Body of pancreas (tissue), 4 donors: ENCODE measurements around the gene RHOT2. TPM values are rescaled to one million over a fixed set of nuclear protein-coding genes. Genes with fewer than 3 reads are reported as not detected.

Experiments used
- ATAC-seq: fragments of 150-250 bp; one replicate; pipeline ENCODE4 v1.9.1; 2016
- DNase-seq, 4 donors: peaks; one replicate each; pipeline ENCODE4 v3.0.0-alpha.2; 2019
- H3K27ac ChIP-seq, 4 donors: fragments of 200-600 bp; sonication (generic); 1 replicate in 3 of 4; 2 replicates in 1 of 4; pipeline versions ENCODE4 v1.5.1 to v1.6.1; 2016 to 2019; ENCODE audit warnings: mild to moderate bottlenecking in 1 of 4, mixed read lengths in 1 of 4, moderate library complexity in 1 of 4
- H3K27me3 ChIP-seq, 2 donors: fragments of 200-600 bp; sonication (generic); one replicate each; pipeline ENCODE4 v1.6.0; 2016; ENCODE audit warnings: mild to moderate bottlenecking in 1 of 2
- H3K36me3 ChIP-seq, 2 donors: fragments of 200-600 bp; sonication (generic); replicated peaks in 1 of 2; 2 replicates each; pipeline ENCODE4 v1.5.1; 2016; ENCODE audit warnings: low read depth in 2 of 2; ENCODE audit not compliant: insufficient read depth in 1 of 2
- H3K4me1 ChIP-seq: fragments of 200-600 bp; sonication (generic); one replicate; pipeline ENCODE4 v1.6.0; 2016
- H3K4me3 ChIP-seq, 2 donors: fragments of 200-600 bp; sonication (generic); 1 replicate in 1 of 2; 2 replicates in 1 of 2; pipeline ENCODE4 v1.5.1; 2016 to 2019
- H3K9me3 ChIP-seq, 3 donors: fragments of 200-600 bp; sonication (generic); 1 replicate in 2 of 3; 2 replicates in 1 of 3; pipeline ENCODE4 v1.5.1; 2016
- CTCF ChIP-seq, 7 experiments: fragments of 450-650 bp in 4 of 7; fragments of 200-600 bp in 3 of 7; sonication (generic) in 3 of 7; IDR thresholded peaks; one replicate each; pipeline ENCODE4 v1.5.1; 2016 to 2019; ENCODE audit warnings: antibody characterized with exemption in 7 of 7
- POLR2A ChIP-seq, 3 donors: fragments of 450-650 bp; IDR thresholded peaks; one replicate each; pipeline ENCODE4 v1.6.1; 2016; ENCODE audit warnings: antibody characterized with exemption in 3 of 3, mild to moderate bottlenecking in 2 of 3
- WGBS, 2 donors: methylation state at CpG; one replicate each; pipeline ENCODE4 v1.1.5; 2017; 5-methylcytosine and 5-hydroxymethylcytosine counted together
- intact Hi-C: fragments of 100-400 bp; cut with DNase I; formaldehyde crosslinking; loops from one replicate; pipeline ENCODE4 v1.15.1; 2023
- total RNA-seq, 2 donors: library from RNA; depleted of rRNA; stranded (reverse); fragments of >200 nt; gene quantifications; one replicate each; pipeline ENCODE4 v1.1.0, GENCODE V29; 2016

Gene RHOT2
- total RNA-seq, 2 donors from 2014 or later = 65.6 to 89.0 TPM

- TF ChIP-seq CTCF (IDR thresholded peaks at IDR 0.05) = no peak
- TF ChIP-seq POLR2A (IDR thresholded peaks at IDR 0.05) = no peak
- H3K4me1 ChIP-seq = peaks cover 36% of the 10 kb centered on the region
- H3K4me3 ChIP-seq = no peak overlapping the region
- no peak for ATAC-seq
- peaks cover 0 to 21% of the 10 kb centered on the region in 2 donors for H3K36me3 ChIP-seq
- no peaks in the 10 kb centered on the region for H3K9me3 ChIP-seq
- DNase-seq = no peak
- WGBS, 2 donors = 95% methylated on average over 4 to 18 of the region's 18 CpGs
- H3K27ac ChIP-seq = no peak overlapping the region
- no peaks in the 10 kb centered on the region for H3K27me3 ChIP-seq
- intact Hi-C loops = no loop called here
Observed at GRCh38 chr16:673399-673991, 5.6 kb downstream of the RHOT2 start.

- no peak for DNase-seq
Observed at GRCh38 chr16:674214-674881, 6.4 kb downstream of the RHOT2 start.

GRCh38 chr16:674968-675883 is 7.3 kb downstream of the RHOT2 start, which contains the start of gene RHBDL1:
Gene RHBDL1, plus strand, starts transcription at chr16:675671. Its CDS starts 120 bp downstream, at chr16:675791.
- Histone ChIP-seq H3K4me1 (peaks cover 31% of the 10 kb centered on the region), H3K4me3 (no peak within 1 kb of the TSS), H3K27ac (no peak within 1 kb of the TSS), H3K36me3 (peaks cover 0 to 19% of the 10 kb centered on the region in 2 donors), H3K9me3 (no peaks in the 10 kb centered on the region), H3K27me3 (no peaks in the 10 kb centered on the region)
- no peak for ATAC-seq
- WGBS, 2 donors = 0 to 7% methylated on average over 6 to 71 of the region's 73 CpGs
- DNase-seq = peak in 2 of 4 donors; percentile 53 to 59
- intact Hi-C loops = no loop called here
- TF ChIP-seq CTCF (IDR thresholded peaks at IDR 0.05) (no peak), POLR2A (IDR thresholded peaks at IDR 0.05) (no peak)

More at GRCh38 chr16:674214-674881, 6.4 kb downstream of the RHOT2 start:
- no peak for TF ChIP-seq CTCF (IDR thresholded peaks at IDR 0.05)
- TF ChIP-seq POLR2A (IDR thresholded peaks at IDR 0.05) = no peak
- Histone ChIP-seq H3K4me1 (peaks cover 34% of the 10 kb centered on the region), H3K4me3 (no peak overlapping the region), H3K9me3 (no peaks in the 10 kb centered on the region), H3K27ac (peak overlapping the region in 1 of 4 donors; percentile 12), H3K36me3 (peaks cover 0 to 21% of the 10 kb centered on the region in 2 donors), H3K27me3 (no peaks in the 10 kb centered on the region)
- no peak for ATAC-seq
- WGBS, 2 donors = 40 to 63% methylated on average over 3 to 22 of the region's 22 CpGs
- intact Hi-C loops = no loop called here

- intact Hi-C loops = no loop called here
- ATAC-seq (no peak), DNase-seq (no peak)
- Histone ChIP-seq H3K4me1 (peaks cover 37% of the 10 kb centered on the region), H3K4me3 (no peak overlapping the region), H3K9me3 (no peaks in the 10 kb centered on the region), H3K27me3 (no peaks in the 10 kb centered on the region), H3K36me3 (peaks cover 0 to 17% of the 10 kb centered on the region in 2 donors), H3K27ac (no peak overlapping the region)
- WGBS, 2 donors = 8 to 39% methylated on average over 4 to 25 of the region's 25 CpGs
- TF ChIP-seq CTCF (IDR thresholded peaks at IDR 0.05) = no peak
- no peak for TF ChIP-seq POLR2A (IDR thresholded peaks at IDR 0.05)
Observed at GRCh38 chr16:675884-676564, 8.1 kb downstream of the RHOT2 start.
